AG20443 (cell line): ENCODE measurements around the gene SKP2.
"Not testable (repeated sequence)": the region's sequence is repeated elsewhere in the genome, so short reads cannot be mapped to it uniquely, and the experiment has no call there.

Source experiments
- DNase-seq: peaks from one replicate; pipeline ENCODE4 v3.0.0; 2012; ENCODE audit warnings: low spot score, mixed read lengths

SKP2 gene

GRCh38 chr5:36156619-36157018 is 4.7 kb downstream of the SKP2 start:
- DNase-seq = peak; percentile 70

GRCh38 chr5:36158144-36158543 is 6.2 kb downstream of the SKP2 start:
- DNase-seq = peak; percentile 11

GRCh38 chr5:36160617-36161016 is 8.7 kb downstream of the SKP2 start:
- DNase-seq = no peak

DNA sequence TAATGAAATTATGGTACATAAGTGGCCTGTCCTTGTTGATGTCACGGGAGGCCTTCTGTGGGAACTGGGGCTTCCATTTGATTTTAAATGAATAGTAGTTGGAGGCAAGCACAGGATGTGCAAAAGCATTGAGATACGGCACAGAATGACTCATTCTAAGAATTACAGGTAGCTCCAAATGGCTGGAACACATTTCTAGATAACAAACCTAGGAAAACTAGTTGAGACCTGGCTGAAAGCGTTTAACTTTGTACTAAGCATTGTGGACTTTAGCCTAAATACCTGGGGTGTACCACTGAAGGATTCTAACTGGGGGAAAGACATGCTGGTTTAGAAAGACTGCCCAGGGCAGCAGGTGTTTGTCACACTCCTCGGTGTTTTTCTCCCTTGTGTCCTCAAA is 9.4 kb downstream of the SKP2 start:
- no peak for DNase-seq

DNA sequence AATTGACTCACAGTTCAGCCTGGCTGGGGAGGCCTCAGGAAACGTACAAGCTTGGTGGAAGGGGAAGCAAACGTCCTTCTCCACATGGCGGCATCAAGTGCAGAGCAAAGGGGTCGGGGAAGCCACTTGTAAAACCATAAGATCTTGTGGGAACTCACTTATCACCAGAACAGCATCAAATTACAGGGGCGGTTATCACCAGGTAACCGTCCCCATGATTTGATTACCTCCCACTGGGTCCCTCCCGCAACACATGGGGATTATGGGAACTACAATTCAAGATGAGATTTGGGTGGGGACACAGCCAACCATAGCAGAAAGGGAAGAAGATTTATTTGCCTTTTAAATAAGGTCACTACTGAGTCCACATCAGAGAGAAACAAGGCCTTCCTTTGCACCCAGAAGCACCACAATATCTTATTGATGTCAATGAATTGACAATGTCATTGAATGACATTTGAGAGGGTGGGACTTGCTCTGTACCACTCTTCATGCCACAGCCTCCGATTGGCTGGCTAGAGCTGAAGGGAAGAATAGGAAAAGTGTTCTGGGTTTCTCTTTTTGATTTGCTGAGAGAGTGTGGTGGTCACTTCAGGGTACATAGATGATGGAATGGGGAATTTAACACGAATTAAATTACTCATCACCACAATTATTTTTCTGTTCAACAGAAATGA is 11.0 kb downstream of the SKP2 start:
- no peak for DNase-seq

GRCh38 chr5:36164461-36164860 is 12.6 kb downstream of the SKP2 start:
- DNase-seq = no peak

DNA sequence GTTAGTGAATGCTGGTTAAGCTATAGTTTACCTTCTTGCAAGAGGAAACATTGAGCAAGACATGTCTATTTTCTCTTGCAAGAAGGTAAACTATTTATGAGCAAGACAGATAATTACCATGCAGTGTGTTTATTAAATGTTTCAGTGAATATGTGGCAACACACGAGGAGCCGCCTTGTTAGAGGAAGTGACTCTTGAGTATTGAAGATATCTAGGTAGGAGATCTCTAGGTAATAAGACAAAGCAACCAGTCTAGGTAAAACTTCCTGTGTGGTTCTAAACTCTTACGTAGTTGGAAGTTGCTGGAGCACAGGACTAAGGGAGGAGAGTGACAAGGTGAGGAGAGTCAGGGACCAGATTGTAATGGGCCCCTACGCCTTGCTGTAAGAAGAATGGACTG is 16.8 kb downstream of the SKP2 start:
- no peak for DNase-seq

- DNase-seq = no peak
Measured at GRCh38 chr5:36170832-36171424, 19.0 kb downstream of the SKP2 start.

DNA sequence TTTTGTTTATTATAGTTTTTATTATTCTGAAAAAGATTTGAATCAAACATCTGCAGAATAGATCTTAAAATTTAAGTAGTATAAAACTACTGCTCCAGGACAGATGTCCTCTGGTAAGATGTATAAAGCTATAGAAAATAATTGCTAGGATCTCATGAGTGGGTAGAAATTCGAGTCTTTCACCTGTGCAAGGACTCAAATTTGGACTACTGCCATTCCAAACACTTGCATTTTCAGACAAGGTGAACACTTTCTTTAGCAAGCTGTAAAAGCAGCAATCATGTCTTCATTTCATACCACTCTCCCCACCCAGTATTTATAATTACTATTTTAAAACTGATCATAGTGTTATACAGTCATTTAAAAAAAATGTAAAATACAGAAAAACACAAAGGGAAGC is 20.7 kb downstream of the SKP2 start:
- DNase-seq = no peak

DNA sequence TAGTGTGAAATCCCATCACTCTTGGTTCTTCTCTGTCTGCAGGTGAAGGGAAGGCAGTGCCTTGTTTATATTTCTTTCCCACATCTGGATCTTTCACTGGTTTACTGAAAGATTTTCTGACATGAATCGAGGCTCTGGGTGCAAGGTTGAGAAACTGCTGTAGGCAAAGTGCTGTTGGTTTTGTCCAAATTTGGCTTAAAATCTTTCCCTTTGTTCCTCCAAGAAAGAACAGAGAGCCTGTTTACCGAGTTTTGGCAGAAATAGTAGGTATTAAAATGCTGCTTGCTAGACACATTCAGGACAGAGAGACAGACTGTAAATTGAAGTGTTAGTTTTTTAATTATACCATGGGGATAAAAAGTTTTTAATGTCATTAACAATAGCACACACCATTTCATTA is 21.5 kb downstream of the SKP2 start:
- no peak for DNase-seq

DNA sequence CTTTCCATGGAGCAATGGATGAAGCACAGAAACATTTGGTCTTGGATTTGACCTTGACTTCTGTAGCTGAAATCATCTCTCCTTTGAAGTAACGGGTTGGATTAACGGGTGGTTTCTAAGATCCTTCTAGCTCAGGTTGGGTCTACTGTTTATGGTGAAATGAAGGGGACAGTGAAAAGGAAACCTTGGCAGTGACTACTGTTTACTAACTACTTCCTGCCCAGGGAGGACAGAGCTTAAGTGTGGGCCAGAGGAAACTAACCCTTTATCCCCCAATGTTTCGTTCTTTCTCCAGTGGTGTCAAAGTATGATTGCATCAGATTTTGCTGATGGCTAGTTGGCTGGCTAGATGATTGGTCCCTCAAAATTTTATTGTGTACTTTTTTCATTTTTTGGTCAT is 22.2 kb downstream of the SKP2 start:
- no peak for DNase-seq

DNA sequence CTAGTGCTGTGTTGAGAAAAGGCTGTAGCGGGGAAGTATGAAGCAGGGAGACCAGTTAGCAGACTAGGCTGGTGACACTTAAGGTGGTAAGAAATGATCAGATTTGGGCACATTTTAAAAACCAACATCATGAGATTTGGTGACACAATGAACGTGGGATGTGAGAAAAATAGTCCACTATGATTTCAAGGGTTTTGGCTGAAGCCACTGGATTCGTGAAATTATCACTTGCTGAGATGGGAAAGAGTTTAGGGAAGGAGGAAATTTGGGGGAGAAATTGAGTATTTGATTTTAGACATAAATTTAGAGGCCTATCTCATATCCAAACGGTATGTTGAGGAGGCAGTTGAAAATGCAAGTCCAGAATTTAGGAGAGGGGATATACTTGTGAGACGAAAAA is 23.1 kb downstream of the SKP2 start:
- DNase-seq = no peak

DNA sequence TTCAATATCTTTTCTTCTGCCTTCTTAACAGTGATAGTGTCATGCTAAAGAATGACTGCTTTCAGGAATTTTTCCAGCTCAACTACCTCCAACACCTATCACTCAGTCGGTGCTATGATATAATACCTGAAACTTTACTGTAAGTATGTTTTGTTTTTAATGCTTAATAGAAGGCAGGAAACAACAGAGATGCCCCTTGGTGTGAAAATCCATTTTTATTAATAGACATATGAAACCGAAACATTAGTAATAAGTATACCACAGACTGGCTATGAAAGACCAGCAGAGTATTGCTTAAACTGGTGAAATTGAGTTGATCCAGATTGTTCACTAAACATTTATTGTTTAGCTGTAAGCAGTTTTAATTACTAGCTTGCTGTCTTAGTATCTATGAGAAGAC is 25.2 kb downstream of the SKP2 start:
- no peak for DNase-seq

GRCh38 chr5:36177715-36178523 is 26.0 kb downstream of the SKP2 start:
- peak; percentile 53 for DNase-seq

- DNase-seq = no peak
Measured at GRCh38 chr5:36178524-36178890, 26.6 kb downstream of the SKP2 start.

DNA sequence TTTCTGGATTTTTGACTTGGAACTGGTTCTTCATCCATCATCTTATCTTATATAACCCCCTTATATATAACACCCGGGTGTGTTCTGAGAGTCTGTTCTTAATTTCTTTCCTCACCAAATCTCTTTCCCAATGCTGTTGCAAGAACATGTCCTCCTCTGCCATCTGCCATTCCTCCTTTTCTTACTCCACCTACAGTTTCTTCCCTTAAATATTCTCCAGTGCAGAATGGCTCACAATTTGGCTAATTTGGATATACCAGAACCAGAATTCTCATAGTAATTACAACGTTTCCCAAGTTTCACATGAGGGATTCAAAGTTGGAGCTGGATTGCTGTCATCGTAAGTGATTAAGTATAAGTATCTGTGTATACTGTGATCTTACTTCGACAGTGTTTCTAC is 28.0 kb downstream of the SKP2 start:
- DNase-seq = no peak

DNA sequence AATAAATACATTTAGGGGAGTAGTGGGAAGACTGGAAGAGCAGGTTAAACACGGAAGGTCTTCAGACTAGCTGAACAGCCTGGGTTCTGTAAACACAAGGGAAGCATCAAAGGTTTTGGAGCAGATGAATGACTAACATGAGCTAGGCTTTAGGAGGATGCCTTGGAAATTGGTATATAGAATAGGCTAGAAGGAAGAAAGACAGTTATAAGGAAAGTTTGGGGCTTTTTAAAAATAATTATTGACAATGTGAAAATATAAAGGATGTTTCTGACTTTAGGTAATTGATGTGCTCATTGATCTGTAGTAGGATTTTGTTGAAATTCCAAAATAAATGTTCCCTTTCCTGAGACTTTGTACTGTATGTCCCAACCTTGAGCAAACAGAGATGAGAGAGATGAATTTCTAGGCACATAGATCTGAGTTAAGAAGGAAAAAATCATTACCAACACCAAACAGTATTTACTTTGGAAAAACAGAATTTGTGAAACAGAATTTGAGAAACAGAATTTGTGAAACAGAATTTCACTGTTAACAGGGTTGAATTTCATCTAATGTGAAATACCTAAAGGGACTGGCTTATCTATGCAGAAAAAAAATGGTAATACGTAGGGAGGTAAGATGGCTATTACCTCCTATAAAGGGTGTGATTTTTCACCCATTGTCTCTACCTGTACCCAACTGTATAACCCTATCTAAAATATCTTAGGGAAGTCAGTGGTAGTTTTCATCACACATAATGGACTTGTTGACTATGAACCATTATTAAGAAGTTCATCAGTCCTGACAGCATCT is 28.8 kb downstream of the SKP2 start:
- DNase-seq = no peak

DNA sequence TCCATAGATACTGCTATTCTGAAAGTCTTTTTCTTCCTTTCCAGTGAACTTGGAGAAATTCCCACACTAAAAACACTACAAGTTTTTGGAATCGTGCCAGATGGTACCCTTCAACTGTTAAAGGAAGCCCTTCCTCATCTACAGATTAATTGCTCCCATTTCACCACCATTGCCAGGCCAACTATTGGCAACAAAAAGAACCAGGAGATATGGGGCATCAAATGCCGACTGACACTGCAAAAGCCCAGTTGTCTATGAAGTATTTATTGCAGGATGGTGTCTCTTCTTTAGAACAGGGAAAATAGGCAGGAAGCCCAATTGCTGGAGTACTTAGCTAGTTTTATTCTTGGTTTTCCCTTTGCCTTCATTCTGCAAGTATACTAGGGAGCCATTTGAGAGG is 29.9 kb downstream of the SKP2 start:
- DNase-seq = no peak

- not testable (repeated sequence) for DNase-seq
Measured at GRCh38 chr5:36184408-36184807, 32.5 kb downstream of the SKP2 start.

- no peak for DNase-seq
Measured at GRCh38 chr5:36193746-36194145, 41.8 kb downstream of the SKP2 start.

DNA sequence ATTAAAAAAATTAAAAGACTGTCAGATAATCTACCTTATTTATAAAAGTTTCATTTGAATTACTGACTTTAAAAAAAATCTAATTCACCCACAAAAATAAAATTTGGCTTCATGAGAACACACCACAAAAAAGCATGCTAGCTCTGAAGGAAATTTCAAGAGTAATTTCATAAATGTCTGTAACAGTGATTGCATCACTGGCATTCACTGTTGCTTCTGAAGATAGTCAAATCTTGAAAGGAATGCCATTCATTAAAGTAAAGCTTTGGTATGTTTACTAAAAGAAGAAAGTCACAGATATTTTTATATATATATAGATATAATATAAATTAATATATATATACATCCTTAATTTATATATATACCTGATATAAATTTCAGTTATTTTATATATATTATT is 46.4 kb downstream of the SKP2 start:
- no peak for DNase-seq

DNA sequence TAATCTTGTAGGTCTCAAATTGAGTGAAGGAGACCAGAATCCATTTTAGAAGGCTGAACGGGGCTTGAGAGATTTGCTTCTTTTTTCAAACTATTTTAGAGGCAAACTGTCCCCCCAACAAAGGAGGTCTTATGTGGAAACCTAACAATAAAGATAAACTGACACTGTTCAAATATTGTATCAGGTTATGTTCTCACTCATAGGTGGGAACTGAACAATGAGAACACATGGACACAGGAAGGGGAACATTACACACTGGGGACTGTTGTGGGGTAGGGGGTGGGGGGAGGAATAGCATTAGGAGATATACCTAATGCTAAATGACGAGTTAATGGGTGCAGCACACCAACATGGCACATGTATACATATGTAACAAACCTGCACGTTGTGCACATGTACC is 46.9 kb downstream of the SKP2 start:
- DNase-seq = not testable (repeated sequence)

GRCh38 chr5:36199620-36200019 is 47.7 kb downstream of the SKP2 start:
- DNase-seq = no peak
